Measurements from ENCODE around the gene PGM1.

DNA sequence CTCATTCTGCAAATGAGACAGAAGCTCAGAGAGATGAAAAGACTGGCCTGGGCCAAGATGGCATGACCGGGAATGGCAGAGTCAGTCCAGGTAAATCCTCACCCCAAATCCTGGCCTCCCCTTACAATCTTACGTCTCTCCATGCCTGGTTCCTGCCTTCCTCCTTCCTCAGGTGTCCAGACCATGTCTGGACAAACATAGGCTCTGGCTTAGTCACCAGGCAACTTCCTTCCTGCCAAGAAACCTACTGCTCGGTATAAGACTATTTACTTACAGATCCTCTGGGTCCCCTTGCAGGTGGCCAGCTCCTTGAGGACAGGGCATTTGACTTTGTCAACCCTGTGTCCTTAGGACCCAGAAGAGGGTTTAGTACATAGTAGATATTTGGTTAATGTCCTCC lies 111.2 kb downstream of the PGM1 start:
- no peak for TF ChIP-seq POLR3A (IDR thresholded peaks at IDR 0.05; ENCODE audit: borderline replicate concordance, extremely low read depth, insufficient read depth, insufficient read length)
- TF ChIP-seq ZNF830 (CRISPR knock-in tag; IDR thresholded peaks at IDR 0.05) = no peak
- TF ChIP-seq ZBTB33 (CRISPR knock-in tag; IDR thresholded peaks at IDR 0.05) = no peak
- TF ChIP-seq E2F8 (IDR thresholded peaks at IDR 0.05; ENCODE audit: low read depth, partially characterized antibody) = no peak
- no peak for TF ChIP-seq MYC (IDR thresholded peaks at IDR 0.05; ENCODE audit: low read depth, low read length)
- no peak for TF ChIP-seq MYC (CRISPR knock-in tag; IDR thresholded peaks at IDR 0.05; ENCODE audit: borderline replicate concordance, low read depth)
- TF ChIP-seq EZH2 (IDR thresholded peaks at IDR 0.05; ENCODE audit: borderline replicate concordance, low read depth, low read length) = no peak
- TF ChIP-seq, protein P1, sequence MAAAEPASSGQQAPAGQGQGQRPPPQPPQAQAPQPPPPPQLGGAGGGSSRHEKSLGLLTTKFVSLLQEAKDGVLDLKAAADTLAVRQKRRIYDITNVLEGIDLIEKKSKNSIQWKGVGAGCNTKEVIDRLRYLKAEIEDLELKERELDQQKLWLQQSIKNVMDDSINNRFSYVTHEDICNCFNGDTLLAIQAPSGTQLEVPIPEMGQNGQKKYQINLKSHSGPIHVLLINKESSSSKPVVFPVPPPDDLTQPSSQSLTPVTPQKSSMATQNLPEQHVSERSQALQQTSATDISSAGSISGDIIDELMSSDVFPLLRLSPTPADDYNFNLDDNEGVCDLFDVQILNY (CRISPR knock-in tag; IDR thresholded peaks at IDR 0.05) = no peak
- TF ChIP-seq, protein P2, sequence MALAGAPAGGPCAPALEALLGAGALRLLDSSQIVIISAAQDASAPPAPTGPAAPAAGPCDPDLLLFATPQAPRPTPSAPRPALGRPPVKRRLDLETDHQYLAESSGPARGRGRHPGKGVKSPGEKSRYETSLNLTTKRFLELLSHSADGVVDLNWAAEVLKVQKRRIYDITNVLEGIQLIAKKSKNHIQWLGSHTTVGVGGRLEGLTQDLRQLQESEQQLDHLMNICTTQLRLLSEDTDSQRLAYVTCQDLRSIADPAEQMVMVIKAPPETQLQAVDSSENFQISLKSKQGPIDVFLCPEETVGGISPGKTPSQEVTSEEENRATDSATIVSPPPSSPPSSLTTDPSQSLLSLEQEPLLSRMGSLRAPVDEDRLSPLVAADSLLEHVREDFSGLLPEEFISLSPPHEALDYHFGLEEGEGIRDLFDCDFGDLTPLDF (CRISPR knock-in tag; IDR thresholded peaks at IDR 0.05) = no peak
- TF ChIP-seq ATF2 (CRISPR knock-in tag; IDR thresholded peaks at IDR 0.05) = no peak

Measured in K562 (cell line).